GM18858 (cell line): ENCODE results near the gene TRMT112.

Experiments
- ATAC-seq: cut with Tn5 transposase; IDR thresholded peaks from one replicate; pipeline ENCODE4 v1.9.1; 2021; ENCODE audit not compliant: unreplicated experiment

The TRMT112 gene

DNA sequence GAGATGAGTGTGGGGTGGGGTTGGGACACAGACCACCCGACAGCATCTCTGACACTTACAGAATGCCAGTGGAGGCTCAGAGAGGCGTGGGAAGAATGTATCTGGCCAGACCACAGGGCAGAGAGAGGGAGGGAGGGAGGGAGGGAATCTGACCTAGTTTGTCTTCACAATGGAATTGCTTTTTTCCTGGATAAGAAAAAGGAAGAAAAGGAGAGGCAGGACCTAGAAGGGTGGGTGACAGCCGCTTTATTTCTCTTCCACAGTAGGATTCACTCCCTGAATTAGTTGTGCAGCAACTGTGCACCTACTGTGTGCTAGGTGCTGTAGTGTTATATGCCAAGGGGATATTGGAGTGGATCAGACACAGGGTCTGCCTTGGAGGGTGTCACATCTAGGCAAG is 22.6 kb downstream of the TRMT112 start:
- ATAC-seq, result no peak

DNA sequence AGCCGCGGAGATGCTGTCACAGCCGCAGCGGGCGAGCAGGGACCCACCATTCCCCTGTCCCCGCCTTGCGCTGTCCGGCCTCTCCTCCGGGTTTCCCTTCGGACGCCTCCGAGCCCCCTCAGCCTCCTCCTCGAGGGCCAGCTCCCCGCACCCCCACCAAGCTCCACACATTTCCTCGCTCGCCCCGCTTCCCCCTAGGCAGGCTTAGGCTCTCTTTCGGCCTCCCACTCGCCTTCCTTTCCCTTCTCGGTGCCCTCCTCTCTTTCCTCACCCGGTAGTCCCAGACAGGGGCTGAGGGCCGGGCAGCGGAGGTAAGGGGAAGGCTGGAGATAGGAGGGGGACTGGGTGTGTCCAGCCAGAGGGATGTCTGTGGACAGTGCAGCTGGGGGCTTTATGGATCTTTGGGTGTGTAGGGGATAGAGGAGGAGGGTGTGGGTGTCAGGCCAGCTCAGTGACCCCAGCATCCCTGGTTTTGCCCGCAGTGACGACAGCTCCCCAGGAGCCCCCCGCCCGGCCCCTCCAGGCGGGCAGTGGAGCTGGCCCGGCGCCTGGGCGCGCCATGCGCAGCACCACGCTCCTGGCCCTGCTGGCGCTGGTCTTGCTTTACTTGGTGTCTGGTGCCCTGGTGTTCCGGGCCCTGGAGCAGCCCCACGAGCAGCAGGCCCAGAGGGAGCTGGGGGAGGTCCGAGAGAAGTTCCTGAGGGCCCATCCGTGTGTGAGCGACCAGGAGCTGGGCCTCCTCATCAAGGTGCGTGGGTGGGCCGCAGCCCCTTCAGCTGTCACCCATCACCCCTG is 24.7 kb downstream of the TRMT112 start:
- no peak for ATAC-seq

DNA sequence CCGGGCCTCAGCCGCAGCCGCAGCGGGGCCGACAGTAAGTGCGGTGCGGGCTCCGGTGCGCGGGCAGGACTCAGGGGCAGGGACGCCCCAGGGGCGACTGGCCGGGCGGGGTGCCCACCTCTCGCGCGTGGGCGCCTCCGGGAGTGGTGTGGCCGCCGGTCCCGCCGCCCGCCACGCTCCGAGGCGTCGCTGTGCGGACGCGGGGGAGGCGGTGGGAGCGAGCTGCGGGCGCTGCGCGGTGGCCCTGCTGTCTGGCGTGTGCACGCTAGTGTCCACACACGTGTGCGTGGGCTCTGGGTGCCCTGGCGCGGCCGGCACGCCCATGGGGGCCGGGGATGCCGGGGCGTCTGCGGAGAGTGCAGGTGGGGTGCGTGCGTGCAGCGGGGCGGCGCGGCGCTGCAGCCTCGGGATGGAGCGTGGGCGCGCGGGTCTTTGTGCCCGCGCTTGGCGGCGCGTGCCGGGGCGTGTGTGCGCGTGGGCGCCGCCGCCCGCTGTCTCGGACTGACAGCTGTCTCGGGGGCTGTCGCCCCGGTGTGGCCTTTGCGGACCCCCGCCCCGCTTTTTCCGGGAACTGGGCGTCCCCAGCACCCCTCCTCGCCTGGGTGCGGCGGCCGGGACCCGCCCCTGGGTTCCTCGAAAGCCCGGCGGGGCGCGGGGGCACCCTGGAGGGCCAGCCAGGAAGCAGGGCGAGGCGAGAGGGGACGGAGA is 25.5 kb downstream of the TRMT112 start:
- ATAC-seq, result no peak

DNA sequence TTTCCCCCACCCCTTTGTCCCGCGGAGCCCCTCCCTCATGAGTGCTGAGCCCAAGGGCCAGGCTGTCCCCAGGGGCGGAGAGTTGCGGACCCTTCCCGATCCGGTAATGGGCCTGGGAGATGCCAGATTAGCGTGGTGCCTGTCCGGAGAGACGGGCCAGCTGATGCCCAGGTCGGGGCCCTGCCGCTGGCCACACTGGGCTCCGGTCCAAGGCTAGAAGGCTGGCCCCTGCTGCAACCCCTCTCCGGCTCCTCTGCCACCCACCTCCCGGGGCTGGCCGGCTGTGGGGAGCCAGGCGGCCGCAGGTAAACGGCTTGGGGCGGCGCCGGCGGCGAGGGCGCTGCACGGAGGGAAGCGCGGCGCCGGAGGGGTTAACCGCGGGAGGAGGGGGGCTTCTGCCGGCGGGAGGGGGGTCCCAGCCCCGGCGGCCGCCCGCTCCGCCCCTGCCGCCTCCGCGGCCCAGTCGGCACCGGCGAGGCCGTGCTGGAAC is 26.1 kb downstream of the TRMT112 start, which contains the start of gene KCNK4:
Gene KCNK4 (plus strand): TSS at position 41 of the 490 bp plus-strand sequence. CDS start 1,717 bp downstream, outside the sequence.
- no peak for ATAC-seq

DNA sequence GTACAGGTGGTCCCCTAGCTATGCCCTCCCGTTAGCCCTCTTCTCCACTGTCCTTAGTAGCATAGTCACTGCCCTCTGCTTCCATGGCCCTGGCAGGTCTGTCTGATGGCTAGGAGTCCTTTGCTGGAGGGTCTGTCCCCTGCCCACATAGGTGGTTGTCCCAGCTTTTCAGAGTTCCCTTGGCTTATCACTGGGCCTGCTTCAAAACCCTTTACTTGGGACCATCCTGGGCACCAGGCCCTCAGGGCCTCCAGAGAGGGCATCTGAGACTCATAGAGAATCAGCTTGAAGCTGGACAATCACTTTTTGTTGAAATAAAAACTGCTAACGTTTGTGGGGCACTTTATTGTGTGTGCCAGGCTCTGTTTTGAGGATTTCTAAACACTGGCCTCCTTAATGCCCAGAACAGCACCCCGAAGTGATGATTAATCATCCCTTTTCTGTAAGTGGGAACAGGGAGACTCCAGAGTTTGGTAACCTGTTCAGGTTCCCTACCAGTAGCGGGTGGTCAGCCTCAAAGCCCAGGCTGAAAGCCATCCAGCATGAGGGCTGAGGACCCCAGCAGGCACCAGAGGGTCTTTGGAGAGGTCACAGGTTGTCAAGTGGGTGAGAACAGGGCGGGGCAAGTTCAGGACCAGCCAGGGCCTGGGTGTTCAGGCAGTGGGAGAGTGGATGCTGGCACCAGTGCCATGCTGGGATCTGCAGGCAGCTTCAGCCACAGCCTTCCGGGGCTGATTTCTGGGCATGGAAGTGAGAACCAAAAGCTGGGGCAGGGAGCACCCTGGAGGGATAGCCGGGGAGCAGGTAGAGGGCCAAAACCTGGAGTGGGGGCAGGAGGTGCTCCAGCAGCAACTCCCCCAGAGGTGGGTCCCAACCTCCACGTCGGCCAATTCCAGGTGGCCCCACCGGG is 26.8 kb downstream of the TRMT112 start:
- no peak for ATAC-seq

DNA sequence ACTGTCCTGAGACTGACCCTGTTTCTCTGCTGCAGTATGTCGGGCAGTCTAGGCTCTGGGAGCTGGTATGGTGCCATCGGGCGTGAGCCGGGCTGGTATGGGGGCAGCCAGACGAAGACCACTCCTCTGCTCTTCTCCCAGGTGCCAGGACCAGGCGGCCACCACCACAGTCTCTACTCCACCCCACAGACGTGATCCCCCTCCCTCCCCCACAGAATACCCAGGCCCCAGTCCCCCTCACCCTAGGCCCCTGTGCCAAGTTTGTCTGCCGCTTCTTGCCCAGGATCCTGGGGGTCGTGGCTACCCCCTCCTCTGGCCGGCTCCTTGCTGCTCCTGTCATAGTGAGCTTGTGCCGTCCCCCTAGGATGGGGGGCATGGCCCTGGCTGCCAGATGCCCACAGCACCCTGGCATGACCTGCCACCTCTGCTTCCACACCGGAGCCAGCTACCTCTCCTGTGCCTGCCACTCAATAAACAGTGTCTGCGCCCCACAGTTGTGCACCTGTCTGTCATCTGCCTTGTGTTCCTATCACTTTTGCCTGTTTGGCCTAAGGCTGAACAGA is 28.3 kb downstream of the TRMT112 start:
- ATAC-seq, result no peak

DNA sequence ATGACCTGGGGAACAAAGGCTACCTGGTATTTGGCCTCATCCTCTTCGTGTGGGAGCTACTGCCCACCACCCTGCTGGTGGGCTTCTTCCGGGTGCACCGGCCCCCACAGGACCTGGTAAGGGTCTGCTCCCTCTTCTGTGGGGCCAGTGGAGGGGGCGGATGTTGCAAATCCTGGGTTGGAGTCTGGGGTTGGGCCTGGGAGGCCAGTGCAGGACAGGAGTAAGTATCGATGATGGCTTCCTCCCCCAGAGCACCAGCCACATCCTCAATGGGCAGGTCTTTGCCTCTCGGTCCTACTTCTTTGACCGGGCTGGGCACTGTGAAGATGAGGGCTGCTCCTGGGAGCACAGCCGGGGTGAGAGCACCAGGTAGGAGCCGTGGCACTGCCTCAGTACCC is 29.0 kb downstream of the TRMT112 start:
- no peak for ATAC-seq

DNA sequence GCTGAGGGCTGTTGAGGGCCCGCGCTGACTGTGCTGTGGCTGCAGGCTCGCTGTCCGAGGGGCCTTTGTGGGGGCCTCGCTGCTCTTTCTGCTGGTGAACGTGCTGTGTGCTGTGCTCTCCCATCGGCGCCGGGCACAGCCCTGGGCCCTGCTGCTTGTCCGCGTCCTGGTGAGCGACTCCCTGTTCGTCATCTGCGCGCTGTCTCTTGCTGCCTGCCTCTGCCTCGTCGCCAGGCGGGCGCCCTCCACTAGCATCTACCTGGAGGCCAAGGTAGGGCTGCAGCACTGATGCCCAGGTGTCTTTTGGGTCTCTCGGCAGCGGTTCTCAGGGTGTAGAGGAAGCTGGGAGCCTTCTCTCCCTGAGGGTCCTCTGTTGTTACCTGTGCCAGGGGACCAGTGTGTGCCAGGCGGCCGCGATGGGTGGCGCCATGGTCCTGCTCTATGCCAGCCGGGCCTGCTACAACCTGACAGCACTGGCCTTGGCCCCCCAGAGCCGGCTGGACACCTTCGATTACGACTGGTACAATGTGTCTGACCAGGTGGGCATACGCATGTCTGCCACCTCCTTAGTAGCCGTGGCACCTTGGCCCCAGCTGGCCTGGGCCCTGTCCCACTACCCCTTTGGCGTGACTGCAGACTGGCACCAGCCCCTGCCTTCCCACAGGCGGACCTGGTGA is 29.5 kb downstream of the TRMT112 start:
- no peak for ATAC-seq

DNA sequence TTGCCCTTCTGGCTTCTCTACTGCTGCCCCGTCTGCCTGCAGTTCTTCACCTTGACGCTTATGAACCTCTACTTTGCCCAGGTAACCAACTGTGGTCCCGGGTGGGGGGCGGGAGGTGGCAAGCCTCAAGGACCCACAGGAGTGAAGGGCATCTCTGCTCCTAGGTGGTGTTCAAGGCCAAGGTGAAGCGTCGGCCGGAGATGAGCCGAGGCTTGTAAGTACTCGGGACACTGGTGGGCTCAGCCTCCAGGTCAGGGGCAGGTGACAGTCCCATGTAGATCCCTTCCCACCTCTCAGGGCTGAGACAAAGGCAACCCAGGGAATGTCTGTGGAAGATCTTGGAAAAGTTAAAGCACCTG is 30.6 kb downstream of the TRMT112 start:
- ATAC-seq, result no peak

DNA sequence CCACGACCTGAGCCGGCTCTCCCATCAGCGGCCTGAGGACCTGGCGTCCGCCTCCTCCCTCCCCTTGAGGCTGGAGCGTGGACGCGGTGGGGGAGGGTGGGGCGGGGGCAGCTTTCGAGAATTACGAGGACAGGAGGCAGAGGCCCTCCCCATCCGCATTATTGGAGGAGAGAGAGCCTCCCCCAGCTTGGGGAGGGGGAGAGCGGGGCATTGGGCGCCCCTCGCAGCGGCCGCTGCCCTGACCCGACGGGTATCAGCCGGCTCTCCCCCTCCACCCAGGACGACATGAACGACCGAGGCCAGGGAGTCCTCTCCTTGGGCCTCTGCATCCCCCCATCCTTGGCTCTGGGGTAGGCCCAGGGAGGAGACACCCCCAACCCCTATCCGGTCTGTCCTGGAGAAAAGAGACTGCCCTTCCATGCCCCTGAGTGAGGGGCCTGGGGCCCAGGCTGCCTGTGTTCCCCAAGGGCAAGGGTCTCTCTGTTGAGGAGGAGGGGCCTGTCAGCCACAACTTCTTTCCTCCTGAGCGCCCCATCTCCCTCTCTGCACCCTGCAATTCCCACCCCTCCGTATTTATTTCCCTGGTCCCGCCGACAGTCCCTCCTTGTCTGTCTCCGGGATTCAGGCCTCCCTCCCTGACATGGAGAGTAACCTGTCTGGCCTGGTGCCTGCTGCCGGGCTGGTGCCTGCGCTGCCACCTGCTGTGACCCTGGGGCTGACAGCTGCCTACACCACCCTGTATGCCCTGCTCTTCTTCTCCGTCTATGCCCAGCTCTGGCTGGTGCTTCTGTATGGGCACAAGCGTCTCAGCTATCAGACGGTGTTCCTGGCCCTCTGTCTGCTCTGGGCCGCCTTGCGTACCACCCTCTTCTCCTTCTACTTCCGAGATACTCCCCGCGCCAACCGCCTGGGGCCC is 31.2 kb downstream of the TRMT112 start:
- no peak for ATAC-seq

DNA sequence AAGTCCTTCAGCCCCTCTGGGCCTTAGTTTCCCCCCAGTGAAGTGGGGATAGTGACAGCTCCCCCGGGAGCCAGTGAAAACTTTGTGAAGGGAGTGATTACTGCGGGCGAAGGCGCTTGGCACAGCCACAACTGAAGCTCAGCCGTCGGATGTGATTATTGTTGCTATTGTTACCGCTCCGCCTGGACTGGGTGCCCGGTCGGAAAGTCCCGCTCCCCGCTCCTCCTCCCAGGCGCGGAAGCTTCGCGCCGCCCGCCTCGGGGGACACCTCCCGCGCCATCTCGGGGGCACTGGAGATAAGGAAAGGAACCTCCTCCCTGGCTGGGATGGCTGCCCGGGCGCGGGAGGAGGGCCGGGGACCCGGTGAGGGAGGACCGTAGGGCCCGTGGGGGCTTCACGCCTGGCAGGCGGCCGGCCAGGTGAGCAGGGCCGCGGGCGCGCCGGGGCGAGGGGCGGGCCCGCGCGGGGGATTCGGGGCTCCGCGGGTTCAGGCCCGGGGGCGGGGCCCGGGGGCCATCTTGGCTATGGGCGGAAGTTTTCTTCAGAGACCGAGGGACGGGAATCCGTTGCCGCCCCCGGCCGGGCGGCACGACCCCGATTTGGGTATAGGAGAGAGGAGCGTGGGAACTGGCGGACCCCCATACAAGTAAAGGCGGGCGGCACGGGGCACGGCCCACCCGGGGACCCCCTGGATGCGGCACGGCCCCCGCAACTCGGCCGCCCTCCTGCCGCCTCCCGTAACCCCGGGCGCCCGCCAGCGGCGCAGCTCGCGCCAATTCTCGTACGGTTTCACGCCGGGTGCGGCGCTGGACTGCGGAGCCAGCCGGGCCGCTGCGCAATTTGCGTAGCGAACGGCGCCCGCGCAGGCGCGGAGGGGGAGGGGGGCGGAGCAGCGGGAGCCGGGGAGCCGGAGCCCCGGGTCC is 32.1 kb downstream of the TRMT112 start, which contains the start of gene GPR137:
Gene GPR137 (plus strand): TSS at position 887 of the 923 bp plus-strand sequence. CDS start 677 bp downstream, outside the sequence.
- peak; percentile 31 for ATAC-seq

DNA sequence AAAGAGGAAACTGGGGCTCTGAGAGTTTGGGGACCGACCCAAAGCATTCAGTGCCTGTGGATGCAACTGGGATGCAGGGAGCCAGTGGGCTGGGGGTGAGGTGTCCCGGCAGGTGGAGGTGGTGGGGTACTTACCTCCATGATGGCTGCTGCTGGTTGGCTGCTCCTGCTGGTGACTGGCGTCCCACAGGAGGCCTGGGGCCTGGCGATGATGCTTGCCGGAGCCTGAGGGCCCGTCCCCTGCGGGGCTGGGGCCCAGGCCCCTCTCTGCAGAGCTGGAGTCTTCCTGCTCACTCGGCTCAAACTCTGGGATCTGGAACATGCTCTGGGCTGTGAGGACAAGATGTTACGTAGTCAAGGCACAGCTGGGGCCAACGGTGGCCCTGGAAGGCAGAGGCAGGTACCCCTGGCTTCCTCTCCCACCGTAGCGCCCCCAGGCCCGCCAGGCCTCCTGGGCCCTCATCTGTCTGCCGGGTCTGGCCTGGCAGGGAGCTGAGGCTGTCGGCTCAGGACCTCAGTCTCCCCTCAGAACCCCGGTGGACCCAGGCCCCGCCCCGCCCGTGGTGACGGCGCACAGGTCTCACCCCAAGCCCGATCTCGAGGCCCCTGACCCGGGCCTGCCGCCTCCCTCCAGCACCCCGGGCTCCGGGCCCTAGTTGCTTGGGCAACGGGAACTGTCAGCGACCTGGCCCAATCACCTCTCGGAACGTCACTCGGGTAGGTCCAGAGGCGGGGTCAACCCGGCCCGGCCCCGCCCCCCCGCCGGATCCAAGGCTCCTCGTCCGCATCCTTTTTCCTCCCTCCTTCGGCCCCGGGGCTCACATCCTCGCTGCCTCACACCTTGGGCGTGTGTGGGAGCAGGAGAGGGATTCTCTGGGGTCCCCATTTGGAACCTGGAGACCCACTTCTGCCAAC is 33.1 kb downstream of the TRMT112 start, which contains the start of gene BAD:
Gene BAD (minus strand): TSS at position 618 of the 914 bp plus-strand sequence. CDS start 297 bp downstream, at position 321.
- peak; percentile 57 for ATAC-seq

DNA sequence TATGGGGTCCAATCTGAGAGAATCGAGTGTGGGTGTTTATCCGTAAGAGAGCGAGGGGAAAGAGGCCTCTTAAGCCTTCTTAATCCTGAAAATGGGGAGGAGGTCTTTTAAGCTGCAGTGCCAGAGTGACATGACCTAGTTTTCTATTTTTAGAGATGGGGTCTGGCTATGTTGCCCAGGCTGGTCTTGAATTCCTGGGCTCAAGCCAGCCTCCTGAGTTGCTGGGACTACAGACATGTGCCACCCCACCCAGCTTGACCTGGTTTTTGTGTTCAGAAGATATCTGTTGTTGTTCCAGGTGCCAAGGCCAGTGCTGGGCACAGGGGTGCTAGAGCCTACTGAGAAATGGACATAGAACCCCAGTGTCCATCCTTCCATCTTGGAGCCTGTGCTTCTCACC is 34.3 kb downstream of the TRMT112 start:
- ATAC-seq, result no peak

DNA sequence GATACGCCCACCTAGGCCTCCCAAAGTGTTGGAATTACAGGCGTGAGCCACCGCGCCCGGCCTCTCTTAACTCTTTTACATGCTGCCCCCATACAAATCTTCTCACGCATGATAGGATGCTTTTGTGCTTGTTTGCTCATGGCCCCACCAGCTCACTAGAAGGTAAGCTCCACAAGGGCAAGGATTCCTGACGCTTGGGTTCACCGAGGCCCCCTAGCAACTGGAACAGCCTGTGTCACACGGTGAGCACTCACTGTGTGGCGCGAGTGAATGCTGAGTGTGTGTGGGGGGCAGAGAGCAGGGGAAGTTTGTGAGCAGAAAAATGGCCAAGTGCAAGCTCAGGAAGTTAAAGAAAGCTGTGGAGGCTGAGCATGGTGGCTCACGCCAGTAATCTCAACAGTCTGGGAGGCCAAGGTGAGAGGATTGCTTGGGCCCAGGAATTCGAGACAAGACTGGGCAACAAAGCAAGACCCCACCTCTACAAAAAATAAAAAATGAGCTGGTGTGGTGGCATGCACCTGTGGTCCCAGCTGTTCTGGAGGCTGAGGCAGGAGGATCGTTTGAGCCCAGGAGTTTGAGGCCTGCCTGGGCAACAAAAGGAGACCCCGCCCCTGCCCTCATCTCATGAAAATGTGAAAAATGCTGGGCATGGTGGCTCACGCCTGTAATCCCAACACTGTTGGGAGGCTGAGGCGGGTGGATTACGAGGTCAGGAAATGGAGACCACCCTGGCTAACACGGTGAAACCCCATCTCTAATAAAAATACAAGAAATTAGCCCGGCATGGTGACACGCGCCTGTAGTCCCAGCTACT is 35.2 kb downstream of the TRMT112 start:
- ATAC-seq, result no peak

DNA sequence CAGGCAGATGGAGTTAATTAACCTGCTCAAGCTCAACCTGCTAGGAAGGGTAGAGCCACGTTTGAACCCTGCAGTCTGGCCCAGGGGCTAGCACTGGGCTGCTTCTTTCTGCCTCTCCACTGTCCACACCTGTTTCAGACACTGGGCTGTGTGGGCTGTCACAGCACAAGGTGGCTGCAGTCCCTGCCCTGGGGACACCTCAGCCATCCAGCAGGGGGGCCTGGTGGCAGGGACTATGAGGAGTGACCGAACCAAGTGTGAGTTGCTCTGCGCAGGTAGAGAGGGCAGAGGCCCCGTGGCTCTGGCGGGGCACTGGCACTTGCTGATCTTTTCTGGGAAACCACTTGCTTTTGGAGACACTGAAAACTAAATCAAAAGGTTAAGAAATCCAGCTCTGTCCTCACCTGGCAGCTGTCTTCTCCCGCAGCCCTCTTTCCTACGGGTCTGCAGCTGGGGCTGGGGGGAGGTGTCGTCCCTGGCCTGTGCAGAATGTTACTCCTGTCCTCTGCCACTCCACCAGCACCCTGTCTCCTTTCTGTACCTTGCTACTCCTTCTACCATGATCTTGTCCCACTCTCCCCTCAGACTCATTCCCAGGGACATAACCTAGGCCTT is 38.7 kb downstream of the TRMT112 start:
- no peak for ATAC-seq
